Measurements from ENCODE around the gene PDCL2.

PDCL2 gene

GRCh38 chr4:55618546-55619143 lies 26.6 kb upstream of the PDCL2 start:
- no peak overlapping the region for H2AFZ ChIP-seq (ENCODE audit: low read depth, low read length)
- H4K20me1 ChIP-seq (ENCODE audit: insufficient read depth, low read length): no peaks in the 10 kb centered on the region
- H3K27ac ChIP-seq (ENCODE audit: low read length): no peak overlapping the region

GRCh38 chr4:55617587-55618197 lies 25.6 kb upstream of the PDCL2 start:
- H3K27me3 ChIP-seq (ENCODE audit: low read depth, low read length): no peaks in the 10 kb centered on the region
- peak overlapping the region; percentile 32 for H3K4me2 ChIP-seq (ENCODE audit: low read length)

More at GRCh38 chr4:55618546-55619143, 26.6 kb upstream of the PDCL2 start:
- Histone ChIP-seq H3K27me3 (ENCODE audit: low read depth, low read length) (no peaks in the 10 kb centered on the region), H3K4me1 (ENCODE audit: low read length) (peaks cover 12% of the 10 kb centered on the region), H3K4me2 (ENCODE audit: low read length) (peak overlapping the region; percentile 32), H3K9me3 (ENCODE audit: insufficient read depth, low read length) (no peaks in the 10 kb centered on the region), H3K36me3 (replicated peaks; ENCODE audit: low read depth, low read length) (no peaks in the 10 kb centered on the region), H3K4me3 (ENCODE audit: low read length) (peak overlapping the region; percentile 39), H3K9ac (ENCODE audit: low read length) (no peak overlapping the region), H3K79me2 (ENCODE audit: low read length) (no peaks in the 10 kb centered on the region)
- TF ChIP-seq CTCF (IDR thresholded peaks at IDR 0.05; ENCODE audit: low read depth, low read length): no peak
- no peak for TF ChIP-seq EZH2phosphoT487 (IDR thresholded peaks at IDR 0.05; ENCODE audit: low read depth)

GRCh38 chr4:55615008-55615407 lies 23.0 kb upstream of the PDCL2 start:
- no peaks in the 10 kb centered on the region for H3K27me3 ChIP-seq (ENCODE audit: low read depth, low read length)
- H3K27ac ChIP-seq (ENCODE audit: low read length): no peak overlapping the region
- no peak overlapping the region for H3K4me2 ChIP-seq (ENCODE audit: low read length)
- H2AFZ ChIP-seq (ENCODE audit: low read depth, low read length): no peak overlapping the region
- no peaks in the 10 kb centered on the region for H3K9me3 ChIP-seq (ENCODE audit: insufficient read depth, low read length)
- no peaks in the 10 kb centered on the region for H3K79me2 ChIP-seq (ENCODE audit: low read length)
- no peaks in the 10 kb centered on the region for H4K20me1 ChIP-seq (ENCODE audit: insufficient read depth, low read length)
- H3K36me3 ChIP-seq (replicated peaks; ENCODE audit: low read depth, low read length): no peaks in the 10 kb centered on the region
- no peak for TF ChIP-seq CTCF (IDR thresholded peaks at IDR 0.05; ENCODE audit: low read depth, low read length)
- TF ChIP-seq EZH2phosphoT487 (IDR thresholded peaks at IDR 0.05; ENCODE audit: low read depth): no peak
- peaks cover 12% of the 10 kb centered on the region for H3K4me1 ChIP-seq (ENCODE audit: low read length)
- H3K4me3 ChIP-seq (ENCODE audit: low read length): no peak overlapping the region
- no peak overlapping the region for H3K9ac ChIP-seq (ENCODE audit: low read length)

More at GRCh38 chr4:55617587-55618197, 25.6 kb upstream of the PDCL2 start:
- H4K20me1 ChIP-seq (ENCODE audit: insufficient read depth, low read length): no peaks in the 10 kb centered on the region
- H3K27ac ChIP-seq (ENCODE audit: low read length): no peak overlapping the region
- H3K4me3 ChIP-seq (ENCODE audit: low read length): 0 out of 2 replicates have a peak overlapping the region, but pooled peaks have one; percentile 2
- TF ChIP-seq EZH2phosphoT487 (IDR thresholded peaks at IDR 0.05; ENCODE audit: low read depth) (no peak), CTCF (IDR thresholded peaks at IDR 0.05; ENCODE audit: low read depth, low read length) (no peak)
- H2AFZ ChIP-seq (ENCODE audit: low read depth, low read length): no peak overlapping the region
- no peaks in the 10 kb centered on the region for H3K9me3 ChIP-seq (ENCODE audit: insufficient read depth, low read length)
- peaks cover 12% of the 10 kb centered on the region for H3K4me1 ChIP-seq (ENCODE audit: low read length)
- H3K9ac ChIP-seq (ENCODE audit: low read length): no peak overlapping the region
- no peaks in the 10 kb centered on the region for H3K79me2 ChIP-seq (ENCODE audit: low read length)
- H3K36me3 ChIP-seq (replicated peaks; ENCODE audit: low read depth, low read length): no peaks in the 10 kb centered on the region

GRCh38 chr4:55613621-55614020 lies 21.6 kb upstream of the PDCL2 start:
- Histone ChIP-seq H3K36me3 (replicated peaks; ENCODE audit: low read depth, low read length) (no peaks in the 10 kb centered on the region), H3K9me3 (ENCODE audit: insufficient read depth, low read length) (no peaks in the 10 kb centered on the region), H3K79me2 (ENCODE audit: low read length) (no peaks in the 10 kb centered on the region), H3K4me1 (ENCODE audit: low read length) (peaks cover 12% of the 10 kb centered on the region), H3K27ac (ENCODE audit: low read length) (no peak overlapping the region), H3K4me2 (ENCODE audit: low read length) (no peak overlapping the region), H3K4me3 (ENCODE audit: low read length) (no peak overlapping the region), H3K27me3 (ENCODE audit: low read depth, low read length) (no peaks in the 10 kb centered on the region), H4K20me1 (ENCODE audit: insufficient read depth, low read length) (no peaks in the 10 kb centered on the region), H2AFZ (ENCODE audit: low read depth, low read length) (no peak overlapping the region), H3K9ac (ENCODE audit: low read length) (no peak overlapping the region)
- TF ChIP-seq EZH2phosphoT487 (IDR thresholded peaks at IDR 0.05; ENCODE audit: low read depth) (no peak), CTCF (IDR thresholded peaks at IDR 0.05; ENCODE audit: low read depth, low read length) (no peak)
